ENCODE data around the gene RABGAP1L. TPM values are rescaled to one million over a fixed set of nuclear protein-coding genes. Genes with fewer than 3 reads are reported as not detected.
A peak's percentile ranks its signal among the peaks of the same experiment; 100 is the strongest.

RABGAP1L gene
- total RNA-seq, 4 donors from 2014 or later = 70.5 to 100 (median 92.6) TPM

- Histone ChIP-seq H3K27me3 (no peaks in the 10 kb centered on the region), H3K4me3 (replicated peaks in 1 of 3) (no peak overlapping the region), H3K4me1 (peaks cover 8 to 10% of the 10 kb centered on the region in 2 donors), H3K36me3 (no peaks in the 10 kb centered on the region), H3K9me3 (no peaks in the 10 kb centered on the region), H3K27ac (peak overlapping the region in 2 of 3 donors; percentile 11 to 56)
- no peak for TF ChIP-seq POLR2A (IDR thresholded peaks at IDR 0.05)
- TF ChIP-seq CTCF (IDR thresholded peaks at IDR 0.05) = no peak
- DNase-seq = no peak
- WGBS, 2 donors = 66 to 73% methylated on average over 6 of the region's 6 CpGs
- intact Hi-C loops (cut with DNase I) = no loop called here
Measured at GRCh38 chr1:174190691-174191199, 31.4 kb downstream of the RABGAP1L start.

- Histone ChIP-seq H3K9me3 (no peaks in the 10 kb centered on the region), H3K4me3 (replicated peaks in 1 of 3) (no peak overlapping the region), H3K27ac (no peak overlapping the region), H3K27me3 (no peaks in the 10 kb centered on the region), H3K4me1 (peaks cover 8 to 10% of the 10 kb centered on the region in 2 donors), H3K36me3 (no peaks in the 10 kb centered on the region)
- no peak for TF ChIP-seq CTCF (IDR thresholded peaks at IDR 0.05)
- DNase-seq = no peak
- WGBS, 2 donors = 88 to 89% methylated on average over 4 of the region's 4 CpGs
- intact Hi-C loops (cut with DNase I) = no loop called here
Measured at GRCh38 chr1:174191349-174191862, 32.1 kb downstream of the RABGAP1L start.

- intact Hi-C loops (cut with DNase I) = no loop called here
- TF ChIP-seq CTCF (IDR thresholded peaks at IDR 0.05) (no peak), POLR2A (IDR thresholded peaks at IDR 0.05) (no peak)
- 74 to 77% methylated on average over 6 of the region's 6 CpGs for WGBS, 2 donors
- Histone ChIP-seq H3K9me3 (no peaks in the 10 kb centered on the region), H3K27ac (no peak overlapping the region), H3K4me1 (peaks cover 8 to 10% of the 10 kb centered on the region in 2 donors), H3K27me3 (no peaks in the 10 kb centered on the region), H3K36me3 (no peaks in the 10 kb centered on the region), H3K4me3 (replicated peaks in 1 of 3) (no peak overlapping the region)
- peak in 1 of 2 donors; percentile 3 for DNase-seq
Measured at GRCh38 chr1:174194461-174194860, 35.1 kb downstream of the RABGAP1L start.

- Histone ChIP-seq H3K27ac (peak overlapping the region in 1 of 3 donors; percentile 8), H3K4me1 (no peaks in the 10 kb centered on the region), H3K36me3 (no peaks in the 10 kb centered on the region), H3K4me3 (replicated peaks in 1 of 3) (no peak overlapping the region), H3K9me3 (no peaks in the 10 kb centered on the region), H3K27me3 (no peaks in the 10 kb centered on the region)
- intact Hi-C loops (cut with DNase I) = no loop called here
- no peak for DNase-seq
- no peak for TF ChIP-seq CTCF (IDR thresholded peaks at IDR 0.05)
- TF ChIP-seq POLR2A (IDR thresholded peaks at IDR 0.05) = no peak
- 47 to 56% methylated on average over 2 of the region's 2 CpGs for WGBS, 2 donors
Measured at GRCh38 chr1:174197088-174197487, 37.8 kb downstream of the RABGAP1L start.

- TF ChIP-seq POLR2A (IDR thresholded peaks at IDR 0.05) = no peak
- no peak for TF ChIP-seq CTCF (IDR thresholded peaks at IDR 0.05)
- intact Hi-C loops (cut with DNase I) = no loop called here
- WGBS, 2 donors = 56 to 67% methylated on average over 10 of the region's 10 CpGs
- no peaks in the 10 kb centered on the region for H3K9me3 ChIP-seq
- peak; percentile 52 to 58 for DNase-seq
- no peaks in the 10 kb centered on the region for H3K4me1 ChIP-seq
- H3K4me3 ChIP-seq (replicated peaks in 1 of 3) = no peak overlapping the region
- no peak overlapping the region for H3K27ac ChIP-seq
- no peaks in the 10 kb centered on the region for H3K36me3 ChIP-seq
- no peaks in the 10 kb centered on the region for H3K27me3 ChIP-seq
Measured at GRCh38 chr1:174197547-174197946, 38.2 kb downstream of the RABGAP1L start.

Data from thyroid gland (tissue), 4 donors.